ENCODE data around the gene CAND2.
"Not testable (repeated sequence)": the region's sequence is repeated elsewhere in the genome, so short reads cannot be mapped to it uniquely, and the experiment has no call there.

The CAND2 gene

DNA sequence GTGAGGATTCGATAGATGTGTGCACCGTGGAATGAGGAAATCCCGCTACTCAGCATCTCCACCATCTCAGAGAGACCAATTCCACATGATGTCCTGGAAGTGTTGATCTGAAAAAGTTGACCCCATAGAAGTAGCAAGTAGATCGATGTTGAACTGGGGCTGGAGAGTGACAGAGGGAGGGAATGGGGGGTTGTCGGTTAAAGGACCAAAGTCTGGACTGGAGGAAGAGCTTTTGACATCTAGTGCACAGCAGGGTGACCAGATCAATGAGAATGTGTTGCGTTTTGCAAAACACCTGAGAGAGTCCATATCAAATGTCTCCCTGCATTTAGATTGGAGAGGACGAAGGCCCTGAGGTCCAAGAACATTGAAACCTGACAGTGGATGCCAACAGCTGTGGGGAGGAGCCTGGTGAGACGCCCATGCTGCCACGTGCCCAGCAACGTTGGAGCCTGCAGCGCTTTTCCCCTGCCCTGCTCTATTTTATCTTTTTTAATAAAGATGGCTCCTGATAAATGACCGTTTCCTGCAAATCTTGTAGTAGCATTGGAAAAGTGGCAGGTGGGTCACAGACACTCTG is 75.0 kb downstream of the CAND2 start:
- DNase-seq (ENCODE audit: low read depth, low spot score): no peak
- H3K4me3 ChIP-seq (ENCODE audit: low read depth, low read length): no peak overlapping the region
- no peak for TF ChIP-seq CTCF (IDR thresholded peaks at IDR 0.05; ENCODE audit: insufficient read depth, low read length, missing control alignments)
- ChIA-PET POLR2A (no interaction called here), CTCF (interaction anchor here (0.6 to 7.7 kb wide), 6 partner anchors 9 to 190 kb away, joined by 3 to 78 read pairs (median 9); no protein-coding TSS in a partner anchor)

- H3K4me3 ChIP-seq (ENCODE audit: low read depth, low read length): peak overlapping the region; percentile 39
- POLR2A ChIA-PET: no interaction called here
- TF ChIP-seq CTCF (IDR thresholded peaks at IDR 0.05; ENCODE audit: insufficient read depth, low read length, missing control alignments): peak; percentile 34
- CTCF ChIA-PET: interaction anchor here (0.8 to 8.0 kb wide), 5 partner anchors 8 to 108 kb away, joined by 4 to 81 read pairs (median 4); partner anchors contain the start of gene RPL32
- no peak for DNase-seq (ENCODE audit: low read depth, low spot score)
Measured at GRCh38 chr3:12875857-12876836, 79.7 kb downstream of the CAND2 start.

- no peak overlapping the region for H3K4me3 ChIP-seq (ENCODE audit: low read depth, low read length)
- ChIA-PET CTCF (interaction anchor here (0.8 to 8.0 kb wide), 5 partner anchors 9 to 107 kb away, joined by 4 to 81 read pairs (median 7); no protein-coding TSS in a partner anchor), POLR2A (no interaction called here)
- DNase-seq (ENCODE audit: low read depth, low spot score): no peak
- no peak for TF ChIP-seq CTCF (IDR thresholded peaks at IDR 0.05; ENCODE audit: insufficient read depth, low read length, missing control alignments)
Measured at GRCh38 chr3:12877040-12877439, 80.6 kb downstream of the CAND2 start.

GRCh38 chr3:12878141-12878574 is 81.7 kb downstream of the CAND2 start:
- no peak for DNase-seq (ENCODE audit: low read depth, low spot score)
- ChIA-PET CTCF (interaction anchor here (0.8 to 8.0 kb wide), 6 partner anchors 9 to 117 kb away, joined by 3 to 81 read pairs (median 6); partner anchors contain the start of gene RPL32), POLR2A (no interaction called here)
- H3K4me3 ChIP-seq (ENCODE audit: low read depth, low read length): no peak overlapping the region
- TF ChIP-seq CTCF (IDR thresholded peaks at IDR 0.05; ENCODE audit: insufficient read depth, low read length, missing control alignments): no peak

GRCh38 chr3:12878758-12879157 is 82.3 kb downstream of the CAND2 start:
- CTCF ChIA-PET: interaction anchor here (1.3 to 8.0 kb wide), 5 partner anchors 9 to 117 kb away, joined by 3 to 81 read pairs (median 7); partner anchors contain the start of gene RPL32
- POLR2A ChIA-PET: interaction anchor here (1.2 kb wide), 1 partner anchor 90 kb away, joined by 3 read pairs; no protein-coding TSS in a partner anchor
- not testable (repeated sequence) for H3K4me3 ChIP-seq (ENCODE audit: low read depth, low read length); DNase-seq (ENCODE audit: low read depth, low spot score)

DNA sequence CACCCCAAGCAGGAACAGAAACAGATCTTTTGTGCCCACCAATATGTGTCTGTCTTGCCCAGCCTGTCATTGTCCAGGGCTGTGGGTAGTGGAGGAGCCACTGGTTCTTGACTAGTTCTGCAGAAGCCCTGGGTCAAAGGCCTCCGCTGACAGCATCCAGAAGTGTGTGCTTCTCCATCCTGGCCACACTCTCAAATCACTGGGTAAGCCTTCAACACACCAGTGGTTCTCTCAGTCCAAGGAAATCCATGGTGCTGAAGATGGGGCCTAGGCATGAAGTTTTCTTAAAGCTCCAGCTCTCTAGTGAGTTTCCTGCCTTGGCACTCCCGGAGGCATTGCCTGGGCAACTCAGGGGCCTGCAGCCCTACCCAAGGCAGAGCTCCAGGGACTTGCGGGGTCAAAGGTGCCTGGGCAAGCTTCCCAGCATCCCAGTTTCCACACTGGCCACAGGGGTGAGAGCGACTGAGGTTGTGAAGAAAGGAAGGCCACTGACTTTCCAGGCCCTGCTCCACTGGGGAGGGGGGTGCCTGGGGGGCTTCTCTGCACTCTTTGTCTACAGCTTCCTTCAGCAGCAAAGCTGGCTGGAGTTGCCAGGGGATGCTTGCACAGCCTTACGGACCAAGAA is 82.8 kb downstream of the CAND2 start:
- DNase-seq (ENCODE audit: low read depth, low spot score): no peak
- no peak for TF ChIP-seq CTCF (IDR thresholded peaks at IDR 0.05; ENCODE audit: insufficient read depth, low read length, missing control alignments)
- no peak overlapping the region for H3K4me3 ChIP-seq (ENCODE audit: low read depth, low read length)
- POLR2A ChIA-PET: interaction anchor here (1.2 kb wide), 1 partner anchor 89 kb away, joined by 3 read pairs; no protein-coding TSS in a partner anchor
- CTCF ChIA-PET: interaction anchor here (1.3 to 8.0 kb wide), 5 partner anchors 8 to 38 kb away, joined by 5 to 81 read pairs (median 9); partner anchors contain the start of gene RPL32

GRCh38 chr3:12881858-12882257 is 85.4 kb downstream of the CAND2 start:
- POLR2A ChIA-PET; H3K4me3 ChIP-seq (ENCODE audit: low read depth, low read length); CTCF ChIA-PET; DNase-seq (ENCODE audit: low read depth, low spot score): not testable (repeated sequence)
